Subcutaneous adipose tissue (tissue), 4 donors: Measurements from ENCODE around the gene PCSK1N. TPM values are rescaled to one million over a fixed set of nuclear protein-coding genes. Genes with fewer than 3 reads are reported as not detected.

Source experiments
- CTCF ChIP-seq: fragments of 450-650 bp; IDR thresholded peaks from one replicate; pipeline ENCODE4 v1.5.1; 2016; ENCODE audit warnings: low read depth, mild to moderate bottlenecking, control low read depth, antibody characterized with exemption, moderate library complexity
- total RNA-seq, 4 donors: library from RNA; depleted of rRNA; stranded (reverse); fragments of >200 nt; gene quantifications; one replicate each; pipeline ENCODE4 v1.1.0, GENCODE V29; 2016

The PCSK1N gene
- total RNA-seq, 4 donors from 2014 or later, result 0.44 TPM; not detected in 3

GRCh38 chrX:48814722-48815121, 20.7 kb downstream of the PCSK1N start:
- TF ChIP-seq CTCF, result no peak

- no peak for TF ChIP-seq CTCF
Measured at GRCh38 chrX:48813644-48814043, 21.8 kb downstream of the PCSK1N start.

GRCh38 chrX:48806081-48806480, 29.3 kb downstream of the PCSK1N start:
- TF ChIP-seq CTCF, result no peak

- TF ChIP-seq CTCF, result no peak
Measured at GRCh38 chrX:48802905-48803200, 32.6 kb downstream of the PCSK1N start.

GRCh38 chrX:48802089-48802904, 33.1 kb downstream of the PCSK1N start:
- no peak for TF ChIP-seq CTCF

- no peak for TF ChIP-seq CTCF
Measured at GRCh38 chrX:48801280-48802088, 33.9 kb downstream of the PCSK1N start, which contains the start of gene HDAC6. HDAC6 (plus strand) TSS chrX:48802067; CDS start chrX:48802693, 626 bp downstream.

- no peak for TF ChIP-seq CTCF
Measured at GRCh38 chrX:48800574-48801279, 34.7 kb downstream of the PCSK1N start.
